HepG2 (cell line): Measurements from ENCODE around the gene OR5M11. TPM values are rescaled to one million over a fixed set of nuclear protein-coding genes. Genes with fewer than 3 reads are reported as not detected.

Experiments
- ATAC-seq: fragments of 200-7000 bp; cut with Tn5 transposase; 3 replicates; pipeline ENCODE4 v1.9.1; 2020; ENCODE audit warnings: mild to moderate bottlenecking, moderate library complexity
- BruUV-seq: library from RNA; stranded (reverse); fragments of 400-500 nt; replicated peaks from 2 replicates; lab custom pipeline; 2021; lab: Mats Ljungman, UMichigan
- CTCF ChIA-PET: fragments of 300-600 bp; formaldehyde crosslinking; extraction: SDS; loops from one replicate; lab custom pipeline; 2021; ENCODE audit warnings: low total read pairs, inconsistent platforms, low intra/inter-chr PET ratio; lab: Yijun Ruan, JAX
- POLR2A ChIA-PET: fragments of 350-600 bp; sonication (Branson Sonifier 250); formaldehyde crosslinking; loops from one replicate; lab custom pipeline; 2020; ENCODE audit warnings: antibody characterized with exemption, inconsistent platforms; lab: Yijun Ruan, JAX
- DNase-seq: peaks from one replicate; pipeline ENCODE4 v3.0.0-alpha.2; 2015; ENCODE audit warnings: low spot score
- FAIRE-seq: peaks from 3 replicates; lab custom pipeline; 2011; peaks lifted over from hg19 to GRCh38; lab: Jason Lieb, UNC
- H2AFZ ChIP-seq: one replicate; pipeline ENCODE4 v1.6.1; 2011; ENCODE audit warnings: low read length, inconsistent platforms
- H3K27ac ChIP-seq: fragments of 300-600 bp; 3 replicates; pipeline ENCODE4 v1.8.0; 2011; ENCODE audit warnings: mixed run types, mild to moderate bottlenecking, mixed read lengths, low read length, inconsistent platforms; ENCODE audit not compliant: insufficient read depth; ENCODE audit errors: extremely low read length
- H3K27me3 ChIP-seq, 2 experiments: fragments of 200-600 bp in 1 of 2; 2 replicates in 1 of 2; 3 replicates in 1 of 2; pipeline versions ENCODE4 v1.6.0 to v1.8.0; 2011; ENCODE audit warnings: low read length in 2 of 2, mild to moderate bottlenecking in 2 of 2, moderate library complexity in 2 of 2, inconsistent platforms in 1 of 2; ENCODE audit not compliant: insufficient read depth in 2 of 2, control insufficient read depth in 1 of 2
- H3K36me3 ChIP-seq, 2 experiments: fragments of 200-600 bp in 1 of 2; replicated peaks in 1 of 2; 2 replicates in 1 of 2; 3 replicates in 1 of 2; pipeline versions ENCODE4 v1.5.1 to v1.8.0; 2011; ENCODE audit warnings: low read length in 2 of 2, inconsistent platforms in 1 of 2; ENCODE audit not compliant: insufficient read depth in 2 of 2, control insufficient read depth in 1 of 2
- H3K4me1 ChIP-seq: 2 replicates; pipeline ENCODE4 v1.5.1; 2012; ENCODE audit warnings: low read length, inconsistent platforms; ENCODE audit not compliant: insufficient read depth
- H3K4me2 ChIP-seq: 2 replicates; pipeline ENCODE4 v1.6.0; 2011; ENCODE audit warnings: low read depth, low read length, inconsistent platforms
- H3K4me3 ChIP-seq, 3 experiments: fragments of 200-600 bp in 1 of 3; sonication (generic), shearing (Covaris generic) in 1 of 3; replicated peaks in 1 of 3; 2 replicates each; pipeline ENCODE4 v1.5.1; 2011 to 2016; ENCODE audit warnings: low read length in 3 of 3, inconsistent platforms in 2 of 3, low read depth in 2 of 3, mild to moderate bottlenecking in 2 of 3, control low read depth in 1 of 3, mixed read lengths in 1 of 3; ENCODE audit not compliant: insufficient read depth in 1 of 3
- H3K79me2 ChIP-seq: one replicate; pipeline ENCODE4 v1.6.1; 2011; ENCODE audit warnings: low read length, inconsistent platforms; ENCODE audit not compliant: insufficient read depth
- H3K9ac ChIP-seq: 2 replicates; pipeline ENCODE4 v1.6.0; 2011; ENCODE audit warnings: mild to moderate bottlenecking, low read depth, low read length, inconsistent platforms; ENCODE audit not compliant: insufficient read depth
- H3K9me3 ChIP-seq: 2 replicates; pipeline ENCODE4 v1.5.1; 2012; ENCODE audit warnings: mild to moderate bottlenecking, low read length
- H4K20me1 ChIP-seq: 2 replicates; pipeline ENCODE4 v1.6.0; 2011; ENCODE audit warnings: inconsistent platforms, mild to moderate bottlenecking, low read length, moderate library complexity; ENCODE audit not compliant: insufficient read depth
- CC2D1A ChIP-seq: sonication (generic); formaldehyde crosslinking; IDR thresholded peaks from 2 replicates; pipeline ENCODE4 v1.8.1; 2023; ENCODE audit warnings: mild to moderate bottlenecking, missing genetic modification reagents
- EED ChIP-seq: sonication (generic); formaldehyde crosslinking; IDR thresholded peaks from 2 replicates; pipeline ENCODE4 v1.5.0; 2020; ENCODE audit warnings: mild to moderate bottlenecking, missing genetic modification reagents
- GLI4 ChIP-seq: sonication (generic); formaldehyde crosslinking; IDR thresholded peaks from 2 replicates; pipeline ENCODE4 v1.5.1; 2020; ENCODE audit warnings: missing genetic modification reagents, mild to moderate bottlenecking, moderate library complexity, borderline replicate concordance
- MBD4 ChIP-seq: IDR thresholded peaks from 2 replicates; pipeline ENCODE4 v1.6.1; 2012; ENCODE audit warnings: low read length, inconsistent platforms, borderline replicate concordance
- SAFB2 ChIP-seq: sonication (generic); formaldehyde crosslinking; IDR thresholded peaks from 2 replicates; pipeline ENCODE4 v1.5.1; 2020; ENCODE audit warnings: missing genetic modification reagents, low read depth, mild to moderate bottlenecking, borderline replicate concordance
- SMAD1 ChIP-seq: sonication (generic); formaldehyde crosslinking; IDR thresholded peaks from 2 replicates; pipeline ENCODE4 v1.4.0; 2020; ENCODE audit warnings: missing genetic modification reagents, low read depth, mild to moderate bottlenecking, borderline replicate concordance
- SPEN ChIP-seq: sonication (generic); formaldehyde crosslinking; IDR thresholded peaks from 2 replicates; pipeline ENCODE4 v1.5.1; 2020; ENCODE audit warnings: low read depth, mild to moderate bottlenecking, missing genetic modification reagents
- TEAD3 ChIP-seq: optimal IDR thresholded peaks from 2 replicates; pipeline ENCODE3; 2016; ENCODE audit warnings: borderline replicate concordance
- ZFP1 ChIP-seq: IDR thresholded peaks from 2 replicates; pipeline ENCODE4 v1.6.1; 2016
- ZNF224 ChIP-seq: sonication (generic); formaldehyde crosslinking; IDR thresholded peaks from 2 replicates; pipeline ENCODE4 v1.5.0; 2020; ENCODE audit warnings: mild to moderate bottlenecking, missing genetic modification reagents
- ZNF382 ChIP-seq: sonication (generic); formaldehyde crosslinking; IDR thresholded peaks from 2 replicates; pipeline ENCODE4 v1.5.0; 2020; ENCODE audit warnings: missing genetic modification reagents, mild to moderate bottlenecking, borderline replicate concordance
- ZNF562 ChIP-seq: sonication (generic); formaldehyde crosslinking; IDR thresholded peaks from 2 replicates; pipeline ENCODE4 v1.8.0; 2022; ENCODE audit warnings: missing genetic modification reagents, borderline replicate concordance
- ZSCAN29 ChIP-seq: sonication (generic); formaldehyde crosslinking; conservative IDR thresholded peaks from 2 replicates; pipeline ENCODE4 v1.4.0; 2020; ENCODE audit warnings: mild to moderate bottlenecking, missing genetic modification reagents
- WGBS: methylation state at CpG from one replicate; pipeline ENCODE4 v1.1.6; 2017; ENCODE audit warnings: low lambda C conversion rate; 5-methylcytosine and 5-hydroxymethylcytosine counted together
- in situ Hi-C: cut with HindIII; loops from 2 replicates; pipeline ENCODE4 v1.10.0; 2017; ENCODE audit warnings: low pct_unique_long_range_greater_than_20kb; ENCODE audit not compliant: extremely low pct_ligation_motif_present
- intact Hi-C: fragments of 100-400 bp; cut with micrococcal nuclease; formaldehyde crosslinking; loops from one replicate; pipeline ENCODE4 v1.10.0; 2022; ENCODE audit not compliant: unreplicated experiment
- polyA plus RNA-seq, 8 experiments: library from polyadenylated mRNA; depleted of rRNA in 3 of 8; stranded (reverse) in 7 of 8; unstranded in 1 of 8; fragments of >200 nt; fragmentation: Illumina TruSeq in 4 of 8; extraction: Trizol in 4 of 8; gene quantifications; 2 replicates each; pipeline versions ENCODE4 v1.2.1 to v1.2.3, GENCODE V29; 2011 to 2016; ENCODE audit warnings: low read depth in 4 of 8, missing spikeins in 1 of 8, mixed read lengths in 1 of 8; ENCODE audit not compliant: insufficient read depth in 1 of 8
- total RNA-seq, 5 experiments: library from RNA; depleted of rRNA; stranded (reverse); fragments of >200 nt; fragmentation: Illumina TruSeq; extraction: Trizol; gene quantifications; 2 replicates each; pipeline ENCODE4 v1.2.3, GENCODE V29; 2016; ENCODE audit warnings: low read depth in 1 of 5
- TF ChIP-seq, protein P1 (sequence below): sonication (generic); formaldehyde crosslinking; IDR thresholded peaks from 2 replicates; pipeline ENCODE4 v1.9.0; 2021; ENCODE audit warnings: missing genetic modification reagents, mild to moderate bottlenecking, borderline replicate concordance
- TF ChIP-seq, protein P2 (sequence below): sonication (generic); formaldehyde crosslinking; IDR thresholded peaks from 2 replicates; pipeline ENCODE4 v1.4.0; 2020; ENCODE audit warnings: mild to moderate bottlenecking, missing genetic modification reagents
- TF ChIP-seq, protein P3 (sequence below): sonication (generic); formaldehyde crosslinking; IDR thresholded peaks from 2 replicates; pipeline ENCODE4 v1.4.0; 2020; ENCODE audit warnings: mild to moderate bottlenecking, missing genetic modification reagents
- TF ChIP-seq, protein P4 (sequence below): sonication (generic); formaldehyde crosslinking; IDR thresholded peaks from 2 replicates; pipeline ENCODE4 v1.8.0; 2022; ENCODE audit warnings: mild to moderate bottlenecking, missing genetic modification reagents, borderline replicate concordance

Gene OR5M11
- total and polyA plus RNA-seq, 2 of the 13 experiments (the other 11 are each of a cell fraction or from before 2014, with no cell fraction given), result not detected

DNA sequence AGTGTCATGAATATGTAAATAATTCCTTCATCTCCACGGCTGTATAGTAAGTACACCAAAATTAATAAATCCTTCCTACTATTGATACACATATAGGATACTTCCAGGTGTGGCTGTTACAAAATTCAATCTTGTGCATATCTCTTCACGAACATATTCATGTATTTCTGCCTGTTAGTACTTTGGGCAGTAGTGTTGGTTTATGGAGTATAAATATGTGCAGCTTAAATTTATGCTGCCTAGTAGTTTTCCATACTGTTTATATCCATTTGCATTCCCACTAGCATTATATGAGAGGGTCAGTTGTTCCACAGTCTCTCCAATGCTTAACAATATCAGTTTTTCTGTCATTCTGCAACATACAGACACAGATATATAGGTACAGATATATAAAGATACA is 47.9 kb downstream of the OR5M11 start:
- H4K20me1 ChIP-seq, result no peaks in the 10 kb centered on the region
- 3% methylated on average over 2 of the region's 2 CpGs for WGBS
- H3K27me3 ChIP-seq, result no peaks in the 10 kb centered on the region
- FAIRE-seq (no peak), DNase-seq (no peak), ATAC-seq (no peak)
- in situ Hi-C loops (no loop called here), intact Hi-C loops (no loop called here)
- POLR2A ChIA-PET, result no interaction called here
- CTCF ChIA-PET, result no interaction called here
- H3K79me2 ChIP-seq, result no peaks in the 10 kb centered on the region
- H3K27ac ChIP-seq, result no peak overlapping the region
- H3K36me3 ChIP-seq, result no peaks in the 10 kb centered on the region
- no TSS peak for BruUV-seq
- H2AFZ ChIP-seq, result no peak overlapping the region
- H3K9ac ChIP-seq, result no peak overlapping the region
- no peak overlapping the region for H3K4me3 ChIP-seq
- no peaks in the 10 kb centered on the region; the same call in 1 of the 2 replicates for H3K9me3 ChIP-seq
- no peak overlapping the region for H3K4me2 ChIP-seq
- H3K4me1 ChIP-seq, result no peaks in the 10 kb centered on the region
- no peak for TF ChIP-seq SPEN (CRISPR knock-in tag)
- TF ChIP-seq, protein P1, sequence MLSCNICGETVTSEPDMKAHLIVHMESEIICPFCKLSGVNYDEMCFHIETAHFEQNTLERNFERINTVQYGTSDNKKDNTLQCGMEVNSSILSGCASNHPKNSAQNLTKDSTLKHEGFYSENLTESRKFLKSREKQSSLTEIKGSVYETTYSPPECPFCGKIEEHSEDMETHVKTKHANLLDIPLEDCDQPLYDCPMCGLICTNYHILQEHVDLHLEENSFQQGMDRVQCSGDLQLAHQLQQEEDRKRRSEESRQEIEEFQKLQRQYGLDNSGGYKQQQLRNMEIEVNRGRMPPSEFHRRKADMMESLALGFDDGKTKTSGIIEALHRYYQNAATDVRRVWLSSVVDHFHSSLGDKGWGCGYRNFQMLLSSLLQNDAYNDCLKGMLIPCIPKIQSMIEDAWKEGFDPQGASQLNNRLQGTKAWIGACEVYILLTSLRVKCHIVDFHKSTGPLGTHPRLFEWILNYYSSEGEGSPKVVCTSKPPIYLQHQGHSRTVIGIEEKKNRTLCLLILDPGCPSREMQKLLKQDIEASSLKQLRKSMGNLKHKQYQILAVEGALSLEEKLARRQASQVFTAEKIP (CRISPR knock-in tag), result no peak
- TF ChIP-seq TEAD3, result no peak
- TF ChIP-seq ZSCAN29 (CRISPR knock-in tag), result no peak
- TF ChIP-seq GLI4 (CRISPR knock-in tag), result no peak
- no peak for TF ChIP-seq ZNF382
- no peak for TF ChIP-seq EED
- TF ChIP-seq, protein P2, sequence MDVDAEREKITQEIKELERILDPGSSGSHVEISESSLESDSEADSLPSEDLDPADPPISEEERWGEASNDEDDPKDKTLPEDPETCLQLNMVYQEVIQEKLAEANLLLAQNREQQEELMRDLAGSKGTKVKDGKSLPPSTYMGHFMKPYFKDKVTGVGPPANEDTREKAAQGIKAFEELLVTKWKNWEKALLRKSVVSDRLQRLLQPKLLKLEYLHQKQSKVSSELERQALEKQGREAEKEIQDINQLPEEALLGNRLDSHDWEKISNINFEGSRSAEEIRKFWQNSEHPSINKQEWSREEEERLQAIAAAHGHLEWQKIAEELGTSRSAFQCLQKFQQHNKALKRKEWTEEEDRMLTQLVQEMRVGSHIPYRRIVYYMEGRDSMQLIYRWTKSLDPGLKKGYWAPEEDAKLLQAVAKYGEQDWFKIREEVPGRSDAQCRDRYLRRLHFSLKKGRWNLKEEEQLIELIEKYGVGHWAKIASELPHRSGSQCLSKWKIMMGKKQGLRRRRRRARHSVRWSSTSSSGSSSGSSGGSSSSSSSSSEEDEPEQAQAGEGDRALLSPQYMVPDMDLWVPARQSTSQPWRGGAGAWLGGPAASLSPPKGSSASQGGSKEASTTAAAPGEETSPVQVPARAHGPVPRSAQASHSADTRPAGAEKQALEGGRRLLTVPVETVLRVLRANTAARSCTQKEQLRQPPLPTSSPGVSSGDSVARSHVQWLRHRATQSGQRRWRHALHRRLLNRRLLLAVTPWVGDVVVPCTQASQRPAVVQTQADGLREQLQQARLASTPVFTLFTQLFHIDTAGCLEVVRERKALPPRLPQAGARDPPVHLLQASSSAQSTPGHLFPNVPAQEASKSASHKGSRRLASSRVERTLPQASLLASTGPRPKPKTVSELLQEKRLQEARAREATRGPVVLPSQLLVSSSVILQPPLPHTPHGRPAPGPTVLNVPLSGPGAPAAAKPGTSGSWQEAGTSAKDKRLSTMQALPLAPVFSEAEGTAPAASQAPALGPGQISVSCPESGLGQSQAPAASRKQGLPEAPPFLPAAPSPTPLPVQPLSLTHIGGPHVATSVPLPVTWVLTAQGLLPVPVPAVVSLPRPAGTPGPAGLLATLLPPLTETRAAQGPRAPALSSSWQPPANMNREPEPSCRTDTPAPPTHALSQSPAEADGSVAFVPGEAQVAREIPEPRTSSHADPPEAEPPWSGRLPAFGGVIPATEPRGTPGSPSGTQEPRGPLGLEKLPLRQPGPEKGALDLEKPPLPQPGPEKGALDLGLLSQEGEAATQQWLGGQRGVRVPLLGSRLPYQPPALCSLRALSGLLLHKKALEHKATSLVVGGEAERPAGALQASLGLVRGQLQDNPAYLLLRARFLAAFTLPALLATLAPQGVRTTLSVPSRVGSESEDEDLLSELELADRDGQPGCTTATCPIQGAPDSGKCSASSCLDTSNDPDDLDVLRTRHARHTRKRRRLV (CRISPR knock-in tag), result no peak
- TF ChIP-seq, protein P3, sequence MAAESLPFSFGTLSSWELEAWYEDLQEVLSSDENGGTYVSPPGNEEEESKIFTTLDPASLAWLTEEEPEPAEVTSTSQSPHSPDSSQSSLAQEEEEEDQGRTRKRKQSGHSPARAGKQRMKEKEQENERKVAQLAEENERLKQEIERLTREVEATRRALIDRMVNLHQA (CRISPR knock-in tag), result no peak
- no peak for TF ChIP-seq ZNF224 (CRISPR knock-in tag)
- TF ChIP-seq, protein P4, sequence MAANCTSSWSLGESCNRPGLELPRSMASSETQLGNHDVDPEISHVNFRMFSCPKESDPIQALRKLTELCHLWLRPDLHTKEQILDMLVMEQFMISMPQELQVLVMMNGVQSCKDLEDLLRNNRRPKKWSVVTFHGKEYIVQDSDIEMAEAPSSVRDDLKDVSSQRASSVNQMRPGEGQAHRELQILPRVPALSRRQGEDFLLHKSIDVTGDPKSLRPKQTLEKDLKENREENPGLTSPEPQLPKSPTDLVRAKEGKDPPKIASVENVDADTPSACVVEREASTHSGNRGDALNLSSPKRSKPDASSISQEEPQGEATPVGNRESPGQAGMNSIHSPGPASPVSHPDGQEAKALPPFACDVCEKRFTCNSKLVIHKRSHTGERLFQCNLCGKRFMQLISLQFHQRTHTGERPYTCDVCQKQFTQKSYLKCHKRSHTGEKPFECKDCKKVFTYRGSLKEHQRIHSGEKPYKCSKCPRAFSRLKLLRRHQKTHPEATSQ (CRISPR knock-in tag), result no peak
- no peak for TF ChIP-seq ZFP1 (CRISPR knock-in tag)
- TF ChIP-seq ZNF562 (CRISPR knock-in tag), result no peak
- TF ChIP-seq SAFB2 (CRISPR knock-in tag), result no peak
- TF ChIP-seq SMAD1 (CRISPR knock-in tag), result no peak
- no peak for TF ChIP-seq MBD4
- no peak for TF ChIP-seq CC2D1A (CRISPR knock-in tag)
